Dedifferentiated amniotic fluid mesenchymal stem cell (primary cell): ENCODE results near the gene MRPL19.
A peak's percentile ranks its signal among the peaks of the same experiment; 100 is the strongest.

Experiments
- DNase-seq: peaks from one replicate; pipeline ENCODE4 v3.0.0-alpha.2; 2016; ENCODE audit errors: extremely low spot score

Gene MRPL19

GRCh38 chr2:75646583-75647425 is at the start of gene MRPL19:
TSS of gene MRPL19 (plus strand) at chr2:75646783. CDS start at chr2:75646808, 25 bp downstream.
- DNase-seq = peak; percentile 88

GRCh38 chr2:75596784-75597183 is 49.8 kb upstream of the MRPL19 start:
- DNase-seq = no peak

GRCh38 chr2:75597949-75598348 is 48.6 kb upstream of the MRPL19 start:
- no peak for DNase-seq

- no peak for DNase-seq
These were observed 47.9 kb upstream of the MRPL19 start for GRCh38 chr2:75598589-75599155.

GRCh38 chr2:75600461-75601011 is 46.0 kb upstream of the MRPL19 start:
- DNase-seq = no peak

GRCh38 chr2:75602724-75603342 is 43.8 kb upstream of the MRPL19 start:
- DNase-seq = peak; percentile 87

GRCh38 chr2:75603477-75603876 is 43.1 kb upstream of the MRPL19 start:
- DNase-seq = no peak

GRCh38 chr2:75604484-75604883 is 42.1 kb upstream of the MRPL19 start:
- DNase-seq = no peak

- peak; percentile 95 for DNase-seq
These were observed 40.6 kb upstream of the MRPL19 start for GRCh38 chr2:75605770-75606529.

- no peak for DNase-seq
These were observed 39.7 kb upstream of the MRPL19 start for GRCh38 chr2:75606761-75607399.

- DNase-seq = no peak
These were observed 39.2 kb upstream of the MRPL19 start for GRCh38 chr2:75607400-75607798.

GRCh38 chr2:75607988-75608683 is 38.4 kb upstream of the MRPL19 start:
- no peak for DNase-seq

- peak; percentile 34 for DNase-seq
These were observed 37.8 kb upstream of the MRPL19 start for GRCh38 chr2:75608684-75609333.

GRCh38 chr2:75609334-75609689 is 37.3 kb upstream of the MRPL19 start:
- DNase-seq = no peak

GRCh38 chr2:75609937-75610508 is 36.6 kb upstream of the MRPL19 start:
- no peak for DNase-seq

- no peak for DNase-seq
These were observed 35.9 kb upstream of the MRPL19 start for GRCh38 chr2:75610671-75611070.

- DNase-seq = no peak
These were observed 34.3 kb upstream of the MRPL19 start for GRCh38 chr2:75612108-75612861.

GRCh38 chr2:75612862-75613243 is 33.7 kb upstream of the MRPL19 start:
- no peak for DNase-seq

- DNase-seq = no peak
These were observed 32.4 kb upstream of the MRPL19 start for GRCh38 chr2:75614162-75614651.
